Astrocyte (in vitro differentiated cells and primary cell): Measurements from ENCODE around the gene CD7. TPM values are rescaled to one million over a fixed set of nuclear protein-coding genes. Genes with fewer than 3 reads are reported as not detected.
"Not testable (repeated sequence)": the region's sequence is repeated elsewhere in the genome, so short reads cannot be mapped to it uniquely, and the experiment has no call there.

Experiments
- DNase-seq: peaks from one replicate; pipeline ENCODE4 v3.0.0-alpha.2; 2010; ENCODE audit warnings: low read depth
- FAIRE-seq: peaks from 2 replicates; lab custom pipeline; 2011; peaks lifted over from hg19 to GRCh38; lab: Jason Lieb, UNC
- H2AFZ ChIP-seq: 2 replicates; pipeline ENCODE4 v1.6.0; 2012; ENCODE audit warnings: low read depth, low read length, inconsistent platforms
- H3K27ac ChIP-seq: 2 replicates; pipeline ENCODE4 v1.5.1; 2011; ENCODE audit warnings: low read depth, low read length, inconsistent platforms
- H3K27me3 ChIP-seq: 2 replicates; pipeline ENCODE4 v1.6.0; 2011; ENCODE audit warnings: low read length, inconsistent platforms; ENCODE audit not compliant: insufficient read depth
- H3K36me3 ChIP-seq: 2 replicates; pipeline ENCODE4 v1.5.1; 2011; ENCODE audit warnings: low read length, inconsistent platforms; ENCODE audit not compliant: insufficient read depth
- H3K4me1 ChIP-seq: 2 replicates; pipeline ENCODE4 v1.5.1; 2011; ENCODE audit warnings: low read length, inconsistent platforms; ENCODE audit not compliant: insufficient read depth
- H3K4me2 ChIP-seq: 2 replicates; pipeline ENCODE4 v1.6.0; 2012; ENCODE audit warnings: low read length, inconsistent platforms
- H3K4me3 ChIP-seq: 2 replicates; pipeline ENCODE4 v1.5.1; 2011; ENCODE audit warnings: low read depth, mild to moderate bottlenecking, low read length, inconsistent platforms; ENCODE audit not compliant: insufficient read depth
- H3K79me2 ChIP-seq: 2 replicates; pipeline ENCODE4 v1.6.0; 2012; ENCODE audit warnings: mild to moderate bottlenecking, low read length, inconsistent platforms; ENCODE audit not compliant: insufficient read depth
- H3K9ac ChIP-seq: 2 replicates; pipeline ENCODE4 v1.6.0; 2012; ENCODE audit warnings: mild to moderate bottlenecking, low read length, inconsistent platforms
- H3K9me3 ChIP-seq: 2 replicates; pipeline ENCODE4 v1.5.1; 2012; ENCODE audit warnings: low read depth, mild to moderate bottlenecking, low read length, inconsistent platforms; ENCODE audit not compliant: insufficient read depth
- H4K20me1 ChIP-seq: 2 replicates; pipeline ENCODE4 v1.6.0; 2012; ENCODE audit warnings: low read length, inconsistent platforms; ENCODE audit not compliant: insufficient read depth
- H3K27ac Mint-ChIP-seq: one replicate; pipeline ENCODE4 v1.8.0; 2021; ENCODE audit warnings: mild to moderate bottlenecking, mixed read lengths; ENCODE audit not compliant: unreplicated experiment
- H3K27me3 Mint-ChIP-seq: one replicate; pipeline ENCODE4 v1.8.0; 2021; ENCODE audit warnings: low read depth, mixed read lengths; ENCODE audit not compliant: unreplicated experiment
- H3K36me3 Mint-ChIP-seq: one replicate; pipeline ENCODE4 v1.8.0; 2021; ENCODE audit warnings: low read depth, mixed read lengths; ENCODE audit not compliant: unreplicated experiment
- H3K4me1 Mint-ChIP-seq: one replicate; pipeline ENCODE4 v1.8.0; 2021; ENCODE audit warnings: low read depth, mixed read lengths; ENCODE audit not compliant: unreplicated experiment
- H3K4me3 Mint-ChIP-seq: one replicate; pipeline ENCODE4 v1.8.0; 2021; ENCODE audit warnings: mild to moderate bottlenecking, moderate library complexity, mixed read lengths; ENCODE audit not compliant: unreplicated experiment
- H3K9me3 Mint-ChIP-seq: one replicate; pipeline ENCODE4 v1.8.0; 2021; ENCODE audit warnings: mild to moderate bottlenecking, mixed read lengths; ENCODE audit not compliant: unreplicated experiment
- EZH2 ChIP-seq: IDR thresholded peaks from 2 replicates; pipeline ENCODE4 v1.6.1; 2012; ENCODE audit warnings: mild to moderate bottlenecking, low read length, inconsistent platforms; ENCODE audit not compliant: insufficient read depth
- total RNA-seq: library from RNA; stranded (reverse); gene quantifications from 2 replicates; pipeline ENCODE4 v1.2.1, GENCODE V29; 2021
- TF ChIP-seq, protein P1 (sequence below): IDR thresholded peaks from 2 replicates; pipeline ENCODE4 v1.5.1; 2011; ENCODE audit warnings: low read depth, mild to moderate bottlenecking, inconsistent platforms, low read length, moderate library complexity; ENCODE audit not compliant: insufficient read depth

CD7 gene
- total RNA-seq, 1 donor from 2014 or later: 0.18 TPM

DNA sequence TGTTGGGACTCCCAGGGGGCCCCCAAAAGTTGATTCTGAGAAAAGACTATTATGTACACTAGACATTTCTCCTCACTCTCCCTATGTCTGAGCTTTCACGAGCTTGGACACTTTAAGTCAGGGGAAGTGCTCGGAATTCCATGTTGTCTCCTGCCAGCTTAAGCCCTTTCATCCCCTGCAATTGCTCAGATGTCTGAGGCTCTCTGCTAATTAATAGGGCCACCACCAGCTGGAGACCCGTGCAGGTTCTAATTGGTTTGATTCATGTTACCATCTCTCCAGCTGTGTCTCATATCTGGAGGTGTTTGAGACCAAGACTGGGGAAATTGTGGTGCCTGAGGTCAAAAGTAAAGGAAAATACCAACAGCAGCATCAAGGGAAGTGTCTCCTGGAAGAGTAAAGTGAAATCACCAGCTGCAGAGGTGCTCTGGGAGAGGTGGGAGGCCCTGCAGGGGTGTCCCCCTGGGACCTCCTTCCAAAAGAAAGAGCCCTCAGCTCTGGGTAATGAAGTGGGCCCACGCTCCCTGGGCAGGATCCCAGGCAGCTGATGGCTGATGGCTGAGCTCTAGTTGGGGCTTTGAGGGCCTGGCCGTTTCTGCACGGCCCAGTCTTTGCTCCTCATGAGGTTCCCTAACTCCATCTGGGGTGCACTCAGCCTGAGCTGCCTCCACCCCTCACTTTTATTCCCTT is 48.3 kb upstream of the CD7 start:
- Mint-ChIP-seq H3K9me3 (no peaks in the 10 kb centered on the region), H3K27ac (no peak overlapping the region), H3K36me3 (no peaks in the 10 kb centered on the region), H3K4me1 (peaks cover 2% of the 10 kb centered on the region), H3K27me3 (peaks cover 45% of the 10 kb centered on the region), H3K4me3 (no peak overlapping the region)
- no peak overlapping the region for H3K9ac ChIP-seq
- FAIRE-seq (no peak), DNase-seq (no peak)
- no peaks in the 10 kb centered on the region for H3K9me3 ChIP-seq
- no peaks in the 10 kb centered on the region for H3K36me3 ChIP-seq
- no peaks in the 10 kb centered on the region for H3K79me2 ChIP-seq
- no peak overlapping the region for H3K27ac ChIP-seq
- H2AFZ ChIP-seq: no peak overlapping the region
- H3K4me1 ChIP-seq: no peaks in the 10 kb centered on the region
- TF ChIP-seq EZH2: no peak
- TF ChIP-seq, protein P1, sequence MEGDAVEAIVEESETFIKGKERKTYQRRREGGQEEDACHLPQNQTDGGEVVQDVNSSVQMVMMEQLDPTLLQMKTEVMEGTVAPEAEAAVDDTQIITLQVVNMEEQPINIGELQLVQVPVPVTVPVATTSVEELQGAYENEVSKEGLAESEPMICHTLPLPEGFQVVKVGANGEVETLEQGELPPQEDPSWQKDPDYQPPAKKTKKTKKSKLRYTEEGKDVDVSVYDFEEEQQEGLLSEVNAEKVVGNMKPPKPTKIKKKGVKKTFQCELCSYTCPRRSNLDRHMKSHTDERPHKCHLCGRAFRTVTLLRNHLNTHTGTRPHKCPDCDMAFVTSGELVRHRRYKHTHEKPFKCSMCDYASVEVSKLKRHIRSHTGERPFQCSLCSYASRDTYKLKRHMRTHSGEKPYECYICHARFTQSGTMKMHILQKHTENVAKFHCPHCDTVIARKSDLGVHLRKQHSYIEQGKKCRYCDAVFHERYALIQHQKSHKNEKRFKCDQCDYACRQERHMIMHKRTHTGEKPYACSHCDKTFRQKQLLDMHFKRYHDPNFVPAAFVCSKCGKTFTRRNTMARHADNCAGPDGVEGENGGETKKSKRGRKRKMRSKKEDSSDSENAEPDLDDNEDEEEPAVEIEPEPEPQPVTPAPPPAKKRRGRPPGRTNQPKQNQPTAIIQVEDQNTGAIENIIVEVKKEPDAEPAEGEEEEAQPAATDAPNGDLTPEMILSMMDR: no peak
- no peaks in the 10 kb centered on the region for H4K20me1 ChIP-seq
- H3K27me3 ChIP-seq: peaks cover 18% of the 10 kb centered on the region
- H3K4me2 ChIP-seq: no peak overlapping the region
- no peak overlapping the region for H3K4me3 ChIP-seq

DNA sequence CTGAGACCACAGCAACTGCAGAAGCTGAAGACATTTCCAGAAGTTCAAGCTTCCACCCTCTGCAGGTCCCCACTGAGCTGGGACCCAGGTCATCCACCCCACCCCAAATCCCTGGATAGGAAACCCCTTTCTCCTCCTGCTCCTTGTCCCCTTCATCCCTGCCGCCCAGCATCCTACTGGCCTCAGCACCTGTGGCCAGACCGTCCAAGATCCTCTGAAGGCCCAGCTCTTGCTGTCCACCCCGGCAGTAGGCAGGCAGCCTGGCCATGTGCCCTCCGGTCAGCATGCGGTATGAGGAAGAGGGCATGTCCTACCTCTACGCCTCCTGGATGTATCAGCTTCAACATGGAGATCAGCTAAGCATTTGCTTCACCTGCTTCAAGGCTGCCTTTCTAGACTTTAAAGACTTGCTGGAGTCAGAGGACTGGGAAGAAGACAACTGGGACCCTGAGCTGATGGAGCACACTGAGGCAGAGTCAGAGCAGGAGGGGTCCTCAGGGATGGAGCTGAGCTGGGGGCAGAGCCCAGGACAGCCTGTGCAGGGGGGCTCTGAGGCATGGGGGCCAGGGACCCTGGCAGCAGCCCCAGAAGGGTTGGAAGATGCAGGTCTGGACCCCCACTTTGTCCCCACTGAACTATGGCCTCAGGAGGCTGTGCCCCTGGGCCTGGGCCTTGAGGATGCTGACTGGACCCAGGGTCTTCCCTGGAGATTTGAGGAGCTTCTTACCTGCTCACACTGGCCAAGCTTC is 44.7 kb upstream of the CD7 start:
- peaks cover 4% of the 10 kb centered on the region for H3K27me3 ChIP-seq
- H3K4me3 ChIP-seq: no peak overlapping the region
- no peaks in the 10 kb centered on the region for H4K20me1 ChIP-seq
- no peak overlapping the region for H3K9ac ChIP-seq
- no peaks in the 10 kb centered on the region for H3K36me3 ChIP-seq
- H3K27ac ChIP-seq: no peak overlapping the region
- DNase-seq (no peak), FAIRE-seq (no peak)
- no peak overlapping the region for H3K4me2 ChIP-seq
- no peaks in the 10 kb centered on the region for H3K36me3 Mint-ChIP-seq
- peaks cover 30% of the 10 kb centered on the region for H3K27me3 Mint-ChIP-seq
- no peak for TF ChIP-seq EZH2
- TF ChIP-seq, protein P1: no peak
- no peak overlapping the region for H2AFZ ChIP-seq
- H3K9me3 Mint-ChIP-seq: no peaks in the 10 kb centered on the region
- no peak overlapping the region for H3K4me3 Mint-ChIP-seq
- H3K79me2 ChIP-seq: no peaks in the 10 kb centered on the region
- H3K4me1 ChIP-seq: no peaks in the 10 kb centered on the region
- peaks cover 2% of the 10 kb centered on the region for H3K4me1 Mint-ChIP-seq
- no peak overlapping the region for H3K27ac Mint-ChIP-seq
- no peaks in the 10 kb centered on the region for H3K9me3 ChIP-seq

DNA sequence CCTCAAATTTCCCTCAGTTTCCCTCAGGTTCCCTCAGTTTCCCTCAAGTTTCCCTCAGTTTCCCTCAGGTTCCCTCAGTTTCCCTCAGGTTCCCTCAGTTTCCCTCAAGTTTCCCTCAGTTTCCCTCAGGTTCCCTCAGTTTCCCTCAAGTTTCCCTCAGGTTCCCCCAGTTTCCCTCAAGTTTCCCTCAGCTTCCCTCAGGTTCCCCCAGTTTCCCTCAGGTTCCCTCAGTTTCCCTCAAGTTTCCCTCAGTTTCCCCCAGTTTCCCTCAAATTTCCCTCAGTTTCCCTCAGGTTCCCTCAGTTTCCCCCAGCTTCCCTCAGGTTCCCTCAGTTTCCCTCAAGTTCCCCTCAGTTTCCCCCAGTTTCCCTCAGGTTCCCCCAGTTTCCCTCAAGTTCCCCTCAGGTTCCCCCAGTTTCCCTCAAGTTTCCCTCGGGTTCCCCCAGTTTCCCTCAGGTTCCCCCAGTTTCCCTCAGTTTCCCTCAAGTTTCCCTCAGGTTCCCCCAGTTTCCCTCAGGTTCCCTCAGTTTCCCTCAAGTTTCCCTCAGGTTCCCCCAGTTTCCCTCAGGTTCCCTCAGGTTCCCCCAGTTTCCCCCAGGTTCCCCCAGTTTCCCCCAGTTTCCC is 42.2 kb upstream of the CD7 start:
- H3K27ac ChIP-seq: not testable (repeated sequence)
- peak; percentile 32 for FAIRE-seq

More for the DNA sequence above, 42.2 kb upstream of the CD7 start:
- not testable (repeated sequence) for H3K36me3 ChIP-seq, H3K4me1 ChIP-seq, H3K27me3 ChIP-seq, H3K4me3 Mint-ChIP-seq, H3K9me3 ChIP-seq, H3K27ac Mint-ChIP-seq, H3K36me3 Mint-ChIP-seq, H4K20me1 ChIP-seq, H3K9ac ChIP-seq, H3K4me3 ChIP-seq, H3K79me2 ChIP-seq, H3K4me1 Mint-ChIP-seq, H3K4me2 ChIP-seq, DNase-seq, H2AFZ ChIP-seq, H3K9me3 Mint-ChIP-seq
- H3K27me3 Mint-ChIP-seq: peaks cover 41% of the 10 kb centered on the region
